WTC11 (cell line): ENCODE measurements around the gene SMARCD1. TPM values are rescaled to one million over a fixed set of nuclear protein-coding genes. Genes with fewer than 3 reads are reported as not detected.

Source experiments
- ATAC-seq: fragments of 200-7000 bp; cut with Tn5 transposase; 2 replicates; pipeline ENCODE4 v1.10.0; 2021; ENCODE audit warnings: mild to moderate bottlenecking, moderate library complexity
- CTCF ChIA-PET: fragments of 300-600 bp; sonication (Branson Sonifier 250); formaldehyde crosslinking; loops from one replicate; lab custom pipeline; 2021; ENCODE audit warnings: antibody characterized with exemption; lab: Charles Lee
- POLR2A ChIA-PET: fragments of 350-600 bp; sonication (Branson Sonifier 250); formaldehyde crosslinking; loops from one replicate; lab custom pipeline; 2021; ENCODE audit warnings: antibody characterized with exemption; lab: Charles Lee
- DNase-seq: peaks from one replicate; pipeline ENCODE4 v3.0.0; 2021; ENCODE audit warnings: low spot score
- H3K27ac Mint-ChIP-seq: 2 replicates; pipeline ENCODE4 v1.8.0; 2021; ENCODE audit warnings: mixed read lengths
- H3K27me3 Mint-ChIP-seq: 2 replicates; pipeline ENCODE4 v1.8.0; 2021; ENCODE audit warnings: low read depth, mild to moderate bottlenecking, moderate library complexity, mixed read lengths
- H3K36me3 Mint-ChIP-seq: 2 replicates; pipeline ENCODE4 v1.8.0; 2021; ENCODE audit warnings: mixed read lengths
- H3K4me1 Mint-ChIP-seq: 2 replicates; pipeline ENCODE4 v1.8.0; 2022; ENCODE audit warnings: mixed read lengths
- H3K4me3 Mint-ChIP-seq: 2 replicates; pipeline ENCODE4 v1.8.0; 2021; ENCODE audit warnings: mild to moderate bottlenecking, moderate library complexity, mixed read lengths
- H3K9me3 Mint-ChIP-seq: 2 replicates; pipeline ENCODE4 v1.8.0; 2021; ENCODE audit warnings: mixed read lengths
- ATF1 ChIP-seq: sonication (generic); formaldehyde crosslinking; IDR thresholded peaks from 2 replicates; pipeline ENCODE4 v1.8.1; 2023; ENCODE audit warnings: mild to moderate bottlenecking, moderate library complexity, missing genetic modification reagents
- FOXP1 ChIP-seq: sonication (generic); formaldehyde crosslinking; IDR thresholded peaks from 2 replicates; pipeline ENCODE4 v1.8.0; 2022; ENCODE audit warnings: missing genetic modification reagents, mild to moderate bottlenecking, moderate library complexity, borderline replicate concordance
- JAZF1 ChIP-seq: fragments of 250-450 bp; sonication (Bioruptor Pico); IDR thresholded peaks from 2 replicates; pipeline ENCODE4 v1.9.0; 2021; ENCODE audit warnings: moderate library complexity, mild to moderate bottlenecking, inconsistent platforms
- KAT7 ChIP-seq: sonication (generic); formaldehyde crosslinking; IDR thresholded peaks from 2 replicates; pipeline ENCODE4 v1.8.1; 2023; ENCODE audit warnings: missing genetic modification reagents, mild to moderate bottlenecking, borderline replicate concordance
- MXD4 ChIP-seq: fragments of 250-450 bp; sonication (Bioruptor Pico); IDR thresholded peaks from 2 replicates; pipeline ENCODE4 v1.8.0; 2021; ENCODE audit warnings: mild to moderate bottlenecking, moderate library complexity, borderline replicate concordance
- NFATC4 ChIP-seq: fragments of 250-450 bp; sonication (Bioruptor Pico); IDR thresholded peaks from 2 replicates; pipeline ENCODE4 v1.9.0; 2021; ENCODE audit warnings: mild to moderate bottlenecking
- NFE2L1 ChIP-seq: sonication (generic); formaldehyde crosslinking; IDR thresholded peaks from 2 replicates; pipeline ENCODE4 v1.8.1; 2023; ENCODE audit warnings: missing genetic modification reagents
- NFYB ChIP-seq: sonication (generic); formaldehyde crosslinking; conservative IDR thresholded peaks from 2 replicates; pipeline ENCODE4 v1.8.0; 2022; ENCODE audit warnings: low read depth, missing genetic modification reagents
- SOX15 ChIP-seq: fragments of 250-450 bp; sonication (Bioruptor Pico); IDR thresholded peaks from 2 replicates; pipeline ENCODE4 v1.9.0; 2021; ENCODE audit warnings: mild to moderate bottlenecking
- SP1 ChIP-seq: sonication (generic); formaldehyde crosslinking; conservative IDR thresholded peaks from 2 replicates; pipeline ENCODE4 v1.8.1; 2022; ENCODE audit warnings: missing genetic modification reagents
- TEAD4 ChIP-seq: sonication (generic); formaldehyde crosslinking; IDR thresholded peaks from 2 replicates; pipeline ENCODE4 v1.8.0; 2022; ENCODE audit warnings: mild to moderate bottlenecking, missing genetic modification reagents
- TP53 ChIP-seq: sonication (generic); formaldehyde crosslinking; IDR thresholded peaks from 2 replicates; pipeline ENCODE4 v1.8.1; 2023; ENCODE audit warnings: mild to moderate bottlenecking, missing genetic modification reagents
- ZBTB21 ChIP-seq: sonication (generic); formaldehyde crosslinking; IDR thresholded peaks from 2 replicates; pipeline ENCODE4 v1.8.1; 2023; ENCODE audit warnings: mild to moderate bottlenecking, missing genetic modification reagents, borderline replicate concordance
- ZNF138 ChIP-seq: sonication (generic); formaldehyde crosslinking; conservative IDR thresholded peaks from 2 replicates; pipeline ENCODE4 v1.8.1; 2022; ENCODE audit warnings: mild to moderate bottlenecking, moderate library complexity, missing genetic modification reagents
- ZNF219 ChIP-seq: sonication (generic); formaldehyde crosslinking; IDR thresholded peaks from 2 replicates; pipeline ENCODE4 v1.8.0; 2023; ENCODE audit warnings: missing genetic modification reagents, mild to moderate bottlenecking, borderline replicate concordance
- ZNF232 ChIP-seq: sonication (generic); formaldehyde crosslinking; IDR thresholded peaks from 2 replicates; pipeline ENCODE4 v1.8.0; 2022; ENCODE audit warnings: mild to moderate bottlenecking, missing genetic modification reagents
- ZNF263 ChIP-seq: sonication (generic); formaldehyde crosslinking; IDR thresholded peaks from 2 replicates; pipeline ENCODE4 v1.8.1; 2022; ENCODE audit warnings: low read depth, mild to moderate bottlenecking, moderate library complexity, missing genetic modification reagents
- ZNF416 ChIP-seq: fragments of 250-450 bp; sonication (Bioruptor Pico); IDR thresholded peaks from 2 replicates; pipeline ENCODE4 v1.9.0; 2021; ENCODE audit warnings: mild to moderate bottlenecking, inconsistent platforms
- total RNA-seq: library from RNA; stranded (reverse); gene quantifications from 3 replicates; pipeline ENCODE4 v1.2.3, GENCODE V29; 2021
- TF ChIP-seq, protein P1 (sequence below): sonication (generic); formaldehyde crosslinking; IDR thresholded peaks from 2 replicates; pipeline ENCODE4 v1.8.1; 2022; ENCODE audit warnings: missing genetic modification reagents, borderline replicate concordance
- TF ChIP-seq, protein P2 (sequence below): fragments of 250-450 bp; sonication (Bioruptor Pico); IDR thresholded peaks from 2 replicates; pipeline ENCODE4 v1.9.0; 2021; ENCODE audit warnings: mild to moderate bottlenecking, borderline replicate concordance
- TF ChIP-seq, protein P3 (sequence below): sonication (generic); formaldehyde crosslinking; IDR thresholded peaks from 2 replicates; pipeline ENCODE4 v1.8.0; 2022; ENCODE audit warnings: mild to moderate bottlenecking, missing genetic modification reagents
- TF ChIP-seq, protein P4 (sequence below): sonication (generic); formaldehyde crosslinking; IDR thresholded peaks from 2 replicates; pipeline ENCODE4 v1.8.1; 2023; ENCODE audit warnings: mild to moderate bottlenecking, missing genetic modification reagents, moderate library complexity
- TF ChIP-seq, protein P5 (sequence below): fragments of 250-450 bp; sonication (Bioruptor Pico); IDR thresholded peaks from 2 replicates; pipeline ENCODE4 v1.9.0; 2021; ENCODE audit warnings: moderate library complexity, mild to moderate bottlenecking, inconsistent platforms, borderline replicate concordance

Gene SMARCD1
- total RNA-seq, 1 experiment from 2014 or later, result 165 TPM

DNA sequence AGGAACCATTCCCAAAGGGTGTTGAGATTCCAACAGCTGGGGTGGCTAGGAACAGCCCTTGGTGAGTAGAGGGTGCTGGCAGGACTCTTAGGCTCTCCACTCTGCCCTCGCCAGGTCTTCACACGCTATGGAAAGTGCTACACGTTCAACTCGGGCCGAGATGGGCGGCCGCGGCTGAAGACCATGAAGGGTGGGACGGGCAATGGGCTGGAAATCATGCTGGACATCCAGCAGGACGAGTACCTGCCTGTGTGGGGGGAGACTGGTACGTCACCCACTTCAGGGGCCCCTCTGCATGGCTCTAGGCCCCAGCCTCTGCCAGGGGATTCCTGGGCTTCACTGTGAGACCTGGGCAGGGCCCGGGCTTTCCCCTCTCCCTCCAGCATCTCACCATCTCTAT lies 8.0 kb upstream of the SMARCD1 start:
- no peak overlapping the region for H3K4me3 Mint-ChIP-seq
- no peak for ATAC-seq
- ChIA-PET POLR2A (no interaction called here), CTCF (interaction anchor here (1.2 to 1.7 kb wide), 5 partner anchors 7 to 237 kb away, joined by 4 to 11 read pairs (median 6); partner anchors contain the start of gene COX14)
- no peak overlapping the region for H3K27ac Mint-ChIP-seq
- TF ChIP-seq NFATC4 (CRISPR knock-in tag), result no peak
- TF ChIP-seq, protein P1, sequence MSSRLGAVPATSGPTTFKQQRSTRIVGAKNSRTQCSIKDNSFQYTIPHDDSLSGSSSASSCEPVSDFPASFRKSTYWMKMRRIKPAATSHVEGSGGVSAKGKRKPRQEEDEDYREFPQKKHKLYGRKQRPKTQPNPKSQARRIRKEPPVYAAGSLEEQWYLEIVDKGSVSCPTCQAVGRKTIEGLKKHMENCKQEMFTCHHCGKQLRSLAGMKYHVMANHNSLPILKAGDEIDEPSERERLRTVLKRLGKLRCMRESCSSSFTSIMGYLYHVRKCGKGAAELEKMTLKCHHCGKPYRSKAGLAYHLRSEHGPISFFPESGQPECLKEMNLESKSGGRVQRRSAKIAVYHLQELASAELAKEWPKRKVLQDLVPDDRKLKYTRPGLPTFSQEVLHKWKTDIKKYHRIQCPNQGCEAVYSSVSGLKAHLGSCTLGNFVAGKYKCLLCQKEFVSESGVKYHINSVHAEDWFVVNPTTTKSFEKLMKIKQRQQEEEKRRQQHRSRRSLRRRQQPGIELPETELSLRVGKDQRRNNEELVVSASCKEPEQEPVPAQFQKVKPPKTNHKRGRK (CRISPR knock-in tag), result no peak
- TF ChIP-seq NFE2L1 (CRISPR knock-in tag), result no peak
- TF ChIP-seq KAT7 (CRISPR knock-in tag), result no peak
- TF ChIP-seq, protein P2, sequence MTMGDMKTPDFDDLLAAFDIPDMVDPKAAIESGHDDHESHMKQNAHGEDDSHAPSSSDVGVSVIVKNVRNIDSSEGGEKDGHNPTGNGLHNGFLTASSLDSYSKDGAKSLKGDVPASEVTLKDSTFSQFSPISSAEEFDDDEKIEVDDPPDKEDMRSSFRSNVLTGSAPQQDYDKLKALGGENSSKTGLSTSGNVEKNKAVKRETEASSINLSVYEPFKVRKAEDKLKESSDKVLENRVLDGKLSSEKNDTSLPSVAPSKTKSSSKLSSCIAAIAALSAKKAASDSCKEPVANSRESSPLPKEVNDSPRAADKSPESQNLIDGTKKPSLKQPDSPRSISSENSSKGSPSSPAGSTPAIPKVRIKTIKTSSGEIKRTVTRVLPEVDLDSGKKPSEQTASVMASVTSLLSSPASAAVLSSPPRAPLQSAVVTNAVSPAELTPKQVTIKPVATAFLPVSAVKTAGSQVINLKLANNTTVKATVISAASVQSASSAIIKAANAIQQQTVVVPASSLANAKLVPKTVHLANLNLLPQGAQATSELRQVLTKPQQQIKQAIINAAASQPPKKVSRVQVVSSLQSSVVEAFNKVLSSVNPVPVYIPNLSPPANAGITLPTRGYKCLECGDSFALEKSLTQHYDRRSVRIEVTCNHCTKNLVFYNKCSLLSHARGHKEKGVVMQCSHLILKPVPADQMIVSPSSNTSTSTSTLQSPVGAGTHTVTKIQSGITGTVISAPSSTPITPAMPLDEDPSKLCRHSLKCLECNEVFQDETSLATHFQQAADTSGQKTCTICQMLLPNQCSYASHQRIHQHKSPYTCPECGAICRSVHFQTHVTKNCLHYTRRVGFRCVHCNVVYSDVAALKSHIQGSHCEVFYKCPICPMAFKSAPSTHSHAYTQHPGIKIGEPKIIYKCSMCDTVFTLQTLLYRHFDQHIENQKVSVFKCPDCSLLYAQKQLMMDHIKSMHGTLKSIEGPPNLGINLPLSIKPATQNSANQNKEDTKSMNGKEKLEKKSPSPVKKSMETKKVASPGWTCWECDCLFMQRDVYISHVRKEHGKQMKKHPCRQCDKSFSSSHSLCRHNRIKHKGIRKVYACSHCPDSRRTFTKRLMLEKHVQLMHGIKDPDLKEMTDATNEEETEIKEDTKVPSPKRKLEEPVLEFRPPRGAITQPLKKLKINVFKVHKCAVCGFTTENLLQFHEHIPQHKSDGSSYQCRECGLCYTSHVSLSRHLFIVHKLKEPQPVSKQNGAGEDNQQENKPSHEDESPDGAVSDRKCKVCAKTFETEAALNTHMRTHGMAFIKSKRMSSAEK (CRISPR knock-in tag), result no peak
- TF ChIP-seq, protein P3, sequence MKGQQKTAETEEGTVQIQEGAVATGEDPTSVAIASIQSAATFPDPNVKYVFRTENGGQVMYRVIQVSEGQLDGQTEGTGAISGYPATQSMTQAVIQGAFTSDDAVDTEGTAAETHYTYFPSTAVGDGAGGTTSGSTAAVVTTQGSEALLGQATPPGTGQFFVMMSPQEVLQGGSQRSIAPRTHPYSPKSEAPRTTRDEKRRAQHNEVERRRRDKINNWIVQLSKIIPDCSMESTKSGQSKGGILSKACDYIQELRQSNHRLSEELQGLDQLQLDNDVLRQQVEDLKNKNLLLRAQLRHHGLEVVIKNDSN (CRISPR knock-in tag), result no peak
- no peak for TF ChIP-seq ZNF232 (CRISPR knock-in tag)
- no peak for TF ChIP-seq ZNF219 (CRISPR knock-in tag)
- TF ChIP-seq ZNF263 (CRISPR knock-in tag), result no peak
- TF ChIP-seq ZNF416, result no peak
- TF ChIP-seq JAZF1 (CRISPR knock-in tag), result no peak
- no peak for TF ChIP-seq SOX15 (CRISPR knock-in tag)
- no peak for TF ChIP-seq NFYB
- TF ChIP-seq ZNF138, result no peak
- no peak for TF ChIP-seq FOXP1 (CRISPR knock-in tag)
- TF ChIP-seq, protein P4, sequence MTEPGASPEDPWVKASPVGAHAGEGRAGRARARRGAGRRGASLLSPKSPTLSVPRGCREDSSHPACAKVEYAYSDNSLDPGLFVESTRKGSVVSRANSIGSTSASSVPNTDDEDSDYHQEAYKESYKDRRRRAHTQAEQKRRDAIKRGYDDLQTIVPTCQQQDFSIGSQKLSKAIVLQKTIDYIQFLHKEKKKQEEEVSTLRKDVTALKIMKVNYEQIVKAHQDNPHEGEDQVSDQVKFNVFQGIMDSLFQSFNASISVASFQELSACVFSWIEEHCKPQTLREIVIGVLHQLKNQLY (CRISPR knock-in tag), result no peak
- peaks cover 21% of the 10 kb centered on the region for H3K4me1 Mint-ChIP-seq
- peaks cover 24% of the 10 kb centered on the region for H3K27me3 Mint-ChIP-seq
- no peak for DNase-seq
- no peaks in the 10 kb centered on the region for H3K9me3 Mint-ChIP-seq
- H3K36me3 Mint-ChIP-seq, result no peaks in the 10 kb centered on the region

DNA sequence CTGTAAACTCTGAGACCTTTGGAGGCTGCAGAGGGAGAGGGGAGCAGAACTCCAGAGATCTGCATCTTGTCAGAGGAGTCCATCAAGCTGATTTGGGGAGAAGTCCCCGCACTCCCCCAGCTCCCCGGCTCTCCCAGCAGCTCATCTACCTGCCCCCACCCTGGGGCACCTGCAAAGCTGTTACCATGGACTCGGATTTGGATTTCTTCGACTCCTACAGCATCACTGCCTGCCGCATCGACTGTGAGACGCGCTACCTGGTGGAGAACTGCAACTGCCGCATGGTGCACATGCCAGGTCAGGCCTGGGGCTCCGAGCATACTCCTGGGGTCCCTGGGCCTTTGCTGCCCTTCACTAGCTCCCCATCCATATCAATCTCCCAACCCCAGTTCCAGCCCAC lies 6.9 kb upstream of the SMARCD1 start:
- Mint-ChIP-seq H3K4me1 (peaks cover 13% of the 10 kb centered on the region), H3K36me3 (no peaks in the 10 kb centered on the region), H3K4me3 (no peak overlapping the region), H3K27ac (no peak overlapping the region)
- DNase-seq, result no peak
- no peak for ATAC-seq
- ChIA-PET POLR2A (no interaction called here), CTCF (no interaction called here)
- TF ChIP-seq TP53 (CRISPR knock-in tag) (no peak), ZNF138 (no peak), TEAD4 (no peak), SP1 (no peak), ZBTB21 (CRISPR knock-in tag) (no peak), MXD4 (no peak), ATF1 (CRISPR knock-in tag) (no peak)
- TF ChIP-seq, protein P5, sequence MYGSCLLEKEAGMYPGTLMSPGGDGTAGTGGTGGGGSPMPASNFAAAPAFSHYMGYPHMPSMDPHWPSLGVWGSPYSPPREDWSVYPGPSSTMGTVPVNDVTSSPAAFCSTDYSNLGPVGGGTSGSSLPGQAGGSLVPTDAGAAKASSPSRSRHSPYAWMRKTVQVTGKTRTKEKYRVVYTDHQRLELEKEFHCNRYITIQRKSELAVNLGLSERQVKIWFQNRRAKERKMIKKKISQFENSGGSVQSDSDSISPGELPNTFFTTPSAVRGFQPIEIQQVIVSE (CRISPR knock-in tag), result no peak
- TF ChIP-seq, protein P4 (CRISPR knock-in tag), result no peak
- TF ChIP-seq, all 79 proteins: peak for 0
- Mint-ChIP-seq H3K9me3 (no peaks in the 10 kb centered on the region), H3K27me3 (peaks cover 32% of the 10 kb centered on the region)
